ENCODE results near the gene PSAP. TPM values are rescaled to one million over a fixed set of nuclear protein-coding genes. Genes with fewer than 3 reads are reported as not detected.

Gene PSAP
- total RNA-seq, 1 donor from 2014 or later: 614 TPM

DNA sequence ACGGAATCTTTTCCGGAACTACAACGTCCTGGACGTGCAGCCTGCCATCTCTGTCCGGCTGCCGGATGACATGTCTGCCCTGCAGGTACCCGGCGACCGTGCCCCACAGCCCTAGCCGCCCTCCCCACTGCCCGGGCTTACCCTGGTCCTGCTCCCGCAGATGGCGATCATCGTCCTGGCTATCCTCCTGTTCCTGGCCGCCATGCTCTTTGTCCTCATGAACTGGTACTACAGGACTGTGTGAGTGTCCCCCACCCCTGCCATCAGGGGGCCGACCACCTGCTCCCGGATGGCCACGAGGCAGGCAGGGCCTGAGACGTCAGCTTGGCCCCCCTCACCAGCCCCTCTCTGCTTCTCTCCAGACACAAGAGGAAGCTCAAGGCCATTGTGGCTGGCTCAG is 39.7 kb downstream of the PSAP start:
- DNase-seq (ENCODE audit: low read depth): no peak
- H3K4me3 ChIP-seq (ENCODE audit: low read depth, low read length): no peak overlapping the region
- TF ChIP-seq CTCF (conservative IDR thresholded peaks at IDR 0.05; ENCODE audit: low read depth, low read length): no peak

DNA sequence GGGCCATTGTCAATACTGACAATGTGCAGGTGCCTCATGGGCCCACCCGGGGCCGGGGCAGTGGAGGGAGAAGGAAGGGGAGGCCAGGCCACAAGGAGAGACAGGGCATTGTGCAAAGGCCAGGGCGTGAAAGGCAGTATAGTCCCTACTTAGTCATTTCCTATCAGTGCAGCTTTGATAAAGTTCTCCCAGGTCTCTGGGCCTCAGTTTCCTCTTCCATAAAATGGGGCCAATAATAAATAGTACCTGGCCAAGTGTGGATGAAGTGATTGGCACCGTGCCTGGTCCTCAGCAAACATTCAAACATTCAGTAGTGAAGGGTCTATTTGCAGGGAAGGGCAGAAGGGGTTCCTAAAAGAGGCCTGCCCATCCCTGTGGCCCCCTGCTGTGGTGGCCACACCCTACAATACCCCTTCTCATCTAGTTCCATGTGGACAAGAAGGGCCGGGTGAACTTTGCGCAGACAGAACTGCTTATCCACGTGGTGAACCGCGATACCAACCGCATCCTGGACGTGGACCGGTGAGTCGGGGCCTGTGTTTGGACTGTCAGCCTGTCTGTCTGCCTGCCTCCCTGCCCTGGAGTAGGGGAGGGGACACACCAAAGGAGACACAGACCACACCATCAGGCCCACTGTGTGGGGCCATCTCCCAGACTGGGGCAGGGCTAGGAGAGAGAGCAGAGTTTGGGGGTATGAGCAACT is 40.9 kb downstream of the PSAP start:
- TF ChIP-seq CTCF (conservative IDR thresholded peaks at IDR 0.05; ENCODE audit: low read depth, low read length): no peak
- no peak for DNase-seq (ENCODE audit: low read depth)
- H3K4me3 ChIP-seq (ENCODE audit: low read depth, low read length): no peak overlapping the region

DNA sequence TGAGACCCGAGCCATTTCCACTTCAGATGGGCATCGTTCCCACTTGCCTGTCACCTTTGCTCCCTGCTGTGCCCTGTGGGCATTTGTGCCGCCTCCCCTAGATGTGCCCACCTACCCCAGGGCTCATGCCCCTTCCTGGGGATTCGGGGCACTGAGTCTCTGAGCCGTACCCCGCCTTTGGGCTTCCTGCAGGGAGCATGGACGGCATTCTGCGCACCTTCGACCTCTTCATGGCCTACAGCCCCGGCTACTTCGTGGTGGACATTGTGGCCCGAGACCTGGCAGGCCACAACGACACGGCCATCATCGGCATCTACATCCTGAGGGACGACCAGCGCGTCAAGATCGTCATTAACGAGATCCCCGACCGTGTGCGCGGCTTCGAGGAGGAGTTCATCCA is 41.4 kb downstream of the PSAP start:
- DNase-seq (ENCODE audit: low read depth): no peak

GRCh38 chr10:71807557-71808510 is 43.2 kb downstream of the PSAP start:
- DNase-seq (ENCODE audit: low read depth): no peak
- TF ChIP-seq CTCF (conservative IDR thresholded peaks at IDR 0.05; ENCODE audit: low read depth, low read length): no peak
- no peak overlapping the region for H3K4me3 ChIP-seq (ENCODE audit: low read depth, low read length)

More for the DNA sequence above, 41.4 kb downstream of the PSAP start:
- TF ChIP-seq CTCF (conservative IDR thresholded peaks at IDR 0.05; ENCODE audit: low read depth, low read length): no peak
- no peak overlapping the region for H3K4me3 ChIP-seq (ENCODE audit: low read depth, low read length)

- DNase-seq (ENCODE audit: low read depth): no peak
- TF ChIP-seq CTCF (conservative IDR thresholded peaks at IDR 0.05; ENCODE audit: low read depth, low read length): no peak
- no peak overlapping the region for H3K4me3 ChIP-seq (ENCODE audit: low read depth, low read length)
These were observed 44.1 kb downstream of the PSAP start for GRCh38 chr10:71806704-71807556.

DNA sequence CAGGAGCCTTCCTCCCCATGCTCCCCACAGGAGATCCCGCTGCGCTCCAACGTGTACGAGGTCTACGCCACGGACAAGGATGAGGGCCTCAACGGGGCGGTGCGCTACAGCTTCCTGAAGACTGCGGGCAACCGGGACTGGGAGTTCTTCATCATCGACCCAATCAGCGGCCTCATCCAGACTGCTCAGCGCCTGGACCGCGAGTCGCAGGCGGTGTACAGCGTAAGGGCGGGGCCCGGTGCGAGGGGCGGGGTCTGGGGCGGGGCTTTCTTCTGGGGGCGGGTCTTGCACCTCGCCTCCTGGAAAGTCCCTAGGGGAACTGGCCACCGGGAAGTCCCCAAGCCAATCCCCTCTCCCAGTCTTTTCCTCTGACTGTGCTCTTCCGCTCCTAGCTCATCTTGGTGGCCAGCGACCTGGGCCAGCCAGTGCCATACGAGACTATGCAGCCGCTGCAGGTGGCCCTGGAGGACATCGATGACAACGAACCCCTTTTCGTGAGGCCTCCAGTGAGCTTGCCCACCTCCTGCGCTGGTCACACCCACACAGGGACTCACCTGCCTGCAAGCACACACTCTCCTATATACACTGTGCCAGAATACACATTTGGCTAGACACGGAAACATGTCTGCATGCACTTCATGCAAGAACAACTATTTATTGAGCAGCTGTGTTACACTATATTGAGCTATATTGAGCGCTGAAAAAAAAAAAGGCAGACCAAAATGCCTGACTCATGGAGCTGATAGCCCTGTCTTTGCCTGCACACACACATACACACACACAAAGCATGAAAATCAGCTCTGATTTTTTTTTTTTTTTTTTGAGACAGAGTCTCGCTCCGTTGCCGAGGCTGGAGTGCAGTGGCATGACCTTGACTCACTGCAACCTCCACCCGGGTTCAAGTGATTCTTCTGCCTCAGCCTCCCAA is 45.0 kb downstream of the PSAP start:
- TF ChIP-seq CTCF (conservative IDR thresholded peaks at IDR 0.05; ENCODE audit: low read depth, low read length): no peak
- H3K4me3 ChIP-seq (ENCODE audit: low read depth, low read length): no peak overlapping the region
- no peak for DNase-seq (ENCODE audit: low read depth)
